Immature natural killer cell (primary cell): ENCODE measurements around the gene RPL7L1. TPM values are rescaled to one million over a fixed set of nuclear protein-coding genes. Genes with fewer than 3 reads are reported as not detected.
"Not testable (repeated sequence)": the region's sequence is repeated elsewhere in the genome, so short reads cannot be mapped to it uniquely, and the experiment has no call there.

Source experiments
- DNase-seq, 3 donors: peaks; one replicate each; pipeline ENCODE4 v3.0.0; 2022; ENCODE audit warnings: mixed read lengths in 1 of 3
- H3K27ac Mint-ChIP-seq, 6 donors: one replicate each; pipeline ENCODE4 v1.8.0; 2020; ENCODE audit warnings: mixed read lengths in 6 of 6, mild to moderate bottlenecking in 5 of 6, inconsistent platforms in 4 of 6, moderate library complexity in 3 of 6
- H3K27me3 Mint-ChIP-seq, 3 donors: one replicate each; pipeline ENCODE4 v1.8.0; 2020 to 2021; ENCODE audit warnings: low read depth in 3 of 3, mild to moderate bottlenecking in 3 of 3, mixed read lengths in 3 of 3, moderate library complexity in 3 of 3, inconsistent platforms in 1 of 3
- H3K36me3 Mint-ChIP-seq, 3 donors: one replicate each; pipeline ENCODE4 v1.8.0; 2020; ENCODE audit warnings: mixed read lengths in 3 of 3, inconsistent platforms in 2 of 3, mild to moderate bottlenecking in 2 of 3
- H3K4me1 Mint-ChIP-seq, 2 donors: one replicate each; pipeline ENCODE4 v1.8.0; 2020; ENCODE audit warnings: inconsistent platforms in 2 of 2, mild to moderate bottlenecking in 2 of 2, mixed read lengths in 2 of 2, moderate library complexity in 1 of 2
- H3K4me3 Mint-ChIP-seq, 5 donors: one replicate each; pipeline ENCODE4 v1.8.0; 2020; ENCODE audit warnings: mild to moderate bottlenecking in 5 of 5, mixed read lengths in 5 of 5, inconsistent platforms in 3 of 5, moderate library complexity in 3 of 5
- H3K9me3 Mint-ChIP-seq, 6 donors: one replicate each; pipeline ENCODE4 v1.8.0; 2020; ENCODE audit warnings: mild to moderate bottlenecking in 6 of 6, mixed read lengths in 6 of 6, inconsistent platforms in 4 of 6, moderate library complexity in 3 of 6
- polyA plus RNA-seq, 3 donors: library from polyadenylated mRNA; unstranded; fragments of 300-500 nt; fragmentation: Illumina TruSeq; gene quantifications; one replicate each; pipeline ENCODE4 v1.2.3, GENCODE V29; 2021

Gene RPL7L1
- polyA plus RNA-seq, 3 donors from 2014 or later: 42.4 to 90.8 (median 50.5) TPM

- Mint-ChIP-seq H3K9me3 (no peaks in the 10 kb centered on the region), H3K4me3 (no peak overlapping the region), H3K4me1 (peaks cover 0 to 2% of the 10 kb centered on the region in 2 donors), H3K27me3 (peaks cover 0 to 4% (median 0%) of the 10 kb centered on the region in 3 donors), H3K27ac (peak overlapping the region in 3 of 6 donors; percentile 15 to 41 (median 23)), H3K36me3 (peaks cover 0 to 3% (median 3%) of the 10 kb centered on the region in 3 donors)
- no peak for DNase-seq
These were observed 6.1 kb upstream of the RPL7L1 start for GRCh38 chr6:42873313-42873712.

- Mint-ChIP-seq H3K4me1 (peaks cover 21 to 22% of the 10 kb centered on the region in 2 donors), H3K27ac (peak overlapping the region in 1 of 6 donors; percentile 53), H3K36me3 (peaks cover 0 to 4% (median 0%) of the 10 kb centered on the region in 3 donors), H3K9me3 (no peaks in the 10 kb centered on the region), H3K27me3 (peaks cover 9 to 11% (median 10%) of the 10 kb centered on the region in 3 donors), H3K4me3 (peak overlapping the region; percentile 23 to 67 (median 41))
- no peak for DNase-seq
These were observed 1.7 kb upstream of the RPL7L1 start for GRCh38 chr6:42877695-42878094.

- not testable (repeated sequence) for DNase-seq, H3K9me3 Mint-ChIP-seq
- Mint-ChIP-seq H3K27ac (peak overlapping the region; percentile 95 to 99 (median 97)), H3K36me3 (peaks cover 11 to 19% (median 16%) of the 10 kb centered on the region in 3 donors), H3K4me1 (peaks cover 25 to 35% of the 10 kb centered on the region in 2 donors), H3K4me3 (peak overlapping the region; percentile 94 to 98 (median 96)), H3K27me3 (peaks cover 8 to 10% (median 9%) of the 10 kb centered on the region in 3 donors)
These were observed 913 bp downstream of the RPL7L1 start for GRCh38 chr6:42880240-42880817.

- Mint-ChIP-seq H3K27ac (peak overlapping the region; percentile 95 to 99 (median 97)), H3K27me3 (peaks cover 8 to 10% (median 9%) of the 10 kb centered on the region in 3 donors), H3K36me3 (peaks cover 11 to 22% (median 19%) of the 10 kb centered on the region in 3 donors), H3K4me1 (peaks cover 25 to 35% of the 10 kb centered on the region in 2 donors), H3K4me3 (peak overlapping the region; percentile 94 to 98 (median 96))
- not testable (repeated sequence) for DNase-seq, H3K9me3 Mint-ChIP-seq
These were observed 1.5 kb downstream of the RPL7L1 start for GRCh38 chr6:42880871-42881270.

GRCh38 chr6:42885702-42886101, 6.3 kb downstream of the RPL7L1 start:
- H3K27ac Mint-ChIP-seq: peak overlapping the region in 1 of 6 donors; percentile 14
- no peak overlapping the region for H3K4me3 Mint-ChIP-seq
- H3K27me3 Mint-ChIP-seq: peaks cover 2 to 3% (median 2%) of the 10 kb centered on the region in 3 donors

GRCh38 chr6:42888201-42888600, 8.8 kb downstream of the RPL7L1 start:
- not testable (repeated sequence) for H3K27me3 Mint-ChIP-seq, H3K4me3 Mint-ChIP-seq, DNase-seq, H3K9me3 Mint-ChIP-seq
- H3K36me3 Mint-ChIP-seq: peaks cover 12 to 26% (median 20%) of the 10 kb centered on the region in 3 donors
- H3K27ac Mint-ChIP-seq: peak overlapping the region in 1 of 6 donors; percentile 30
- peaks cover 19 to 26% of the 10 kb centered on the region in 2 donors for H3K4me1 Mint-ChIP-seq

More at GRCh38 chr6:42885702-42886101, 6.3 kb downstream of the RPL7L1 start:
- H3K4me1 Mint-ChIP-seq: peaks cover 16 to 28% of the 10 kb centered on the region in 2 donors
- H3K36me3 Mint-ChIP-seq: peaks cover 15 to 29% (median 25%) of the 10 kb centered on the region in 3 donors
- H3K9me3 Mint-ChIP-seq: no peaks in the 10 kb centered on the region
- no peak for DNase-seq

GRCh38 chr6:42889815-42890214, 10.4 kb downstream of the RPL7L1 start:
- no peak for DNase-seq

GRCh38 chr6:42890311-42891198, 11.1 kb downstream of the RPL7L1 start:
- Mint-ChIP-seq H3K27ac (peak overlapping the region; percentile 85 to 97 (median 94)), H3K9me3 (no peaks in the 10 kb centered on the region), H3K27me3 (peaks cover 4 to 5% (median 4%) of the 10 kb centered on the region in 3 donors), H3K4me1 (peaks cover 15 to 16% of the 10 kb centered on the region in 2 donors), H3K4me3 (peak overlapping the region; percentile 96 to 99 (median 98)), H3K36me3 (peaks cover 4 to 13% (median 10%) of the 10 kb centered on the region in 3 donors)
- DNase-seq: peak; percentile 89 to 90 (median 89)

More at GRCh38 chr6:42889815-42890214, 10.4 kb downstream of the RPL7L1 start:
- peak overlapping the region; percentile 85 to 97 (median 94) for H3K27ac Mint-ChIP-seq
- no peaks in the 10 kb centered on the region for H3K9me3 Mint-ChIP-seq
- H3K4me3 Mint-ChIP-seq: peak overlapping the region; percentile 96 to 99 (median 98)
- H3K4me1 Mint-ChIP-seq: peaks cover 15 to 16% of the 10 kb centered on the region in 2 donors
- H3K36me3 Mint-ChIP-seq: peaks cover 4 to 14% (median 10%) of the 10 kb centered on the region in 3 donors
- peaks cover 4 to 5% (median 4%) of the 10 kb centered on the region in 3 donors for H3K27me3 Mint-ChIP-seq

- no peak for DNase-seq
- Mint-ChIP-seq H3K4me1 (peaks cover 15 to 16% of the 10 kb centered on the region in 2 donors), H3K36me3 (peaks cover 2 to 6% (median 3%) of the 10 kb centered on the region in 3 donors), H3K4me3 (peak overlapping the region; percentile 96 to 99 (median 98)), H3K27me3 (peaks cover 4 to 5% (median 4%) of the 10 kb centered on the region in 3 donors), H3K9me3 (no peaks in the 10 kb centered on the region), H3K27ac (peak overlapping the region; percentile 85 to 97 (median 94))
These were observed 11.8 kb downstream of the RPL7L1 start for GRCh38 chr6:42891199-42891722.

GRCh38 chr6:42894041-42894828, 14.8 kb downstream of the RPL7L1 start:
- H3K4me1 Mint-ChIP-seq: peaks cover 16 to 21% of the 10 kb centered on the region in 2 donors
- H3K36me3 Mint-ChIP-seq, H3K27me3 Mint-ChIP-seq, H3K9me3 Mint-ChIP-seq, H3K4me3 Mint-ChIP-seq, DNase-seq, H3K27ac Mint-ChIP-seq: not testable (repeated sequence)

- DNase-seq: no peak
- Mint-ChIP-seq H3K27me3 (peaks cover 0 to 3% (median 0%) of the 10 kb centered on the region in 3 donors), H3K4me1 (peaks cover 4 to 8% of the 10 kb centered on the region in 2 donors), H3K4me3 (no peak overlapping the region), H3K9me3 (no peaks in the 10 kb centered on the region), H3K36me3 (no peaks in the 10 kb centered on the region), H3K27ac (no peak overlapping the region)
These were observed 16.8 kb downstream of the RPL7L1 start for GRCh38 chr6:42896178-42896719.

GRCh38 chr6:42898891-42899361, 19.5 kb downstream of the RPL7L1 start:
- no peaks in the 10 kb centered on the region for H3K27me3 Mint-ChIP-seq
- no peak overlapping the region for H3K27ac Mint-ChIP-seq
- peaks cover 4 to 12% of the 10 kb centered on the region in 2 donors for H3K4me1 Mint-ChIP-seq
- no peaks in the 10 kb centered on the region for H3K9me3 Mint-ChIP-seq
- H3K36me3 Mint-ChIP-seq: no peaks in the 10 kb centered on the region
- peak; percentile 62 to 73 (median 64) for DNase-seq
- H3K4me3 Mint-ChIP-seq: no peak overlapping the region
